H9 (cell line): ENCODE measurements around the gene DUT. TPM values are rescaled to one million over a fixed set of nuclear protein-coding genes. Genes with fewer than 3 reads are reported as not detected.

Experiments
- DNase-seq: peaks from one replicate; pipeline ENCODE4 v3.0.0-alpha.2; 2017
- H2AFZ ChIP-seq: one replicate; pipeline ENCODE4 v1.6.1; 2013; ENCODE audit warnings: mild to moderate bottlenecking, low read length, control low read depth, moderate library complexity
- H2AK5ac ChIP-seq: 2 replicates; pipeline ENCODE4 v1.6.1; 2013; ENCODE audit warnings: low read length, control low read depth, mixed read lengths; ENCODE audit not compliant: insufficient read length
- H2BK120ac ChIP-seq: one replicate; pipeline ENCODE4 v1.6.1; 2013; ENCODE audit warnings: low read depth, mild to moderate bottlenecking, low read length, control low read depth, inconsistent platforms; ENCODE audit not compliant: poor library complexity, severe bottlenecking
- H2BK12ac ChIP-seq: 2 replicates; pipeline ENCODE4 v1.6.1; 2013; ENCODE audit warnings: low read length, control low read depth, mixed read lengths, low read depth; ENCODE audit not compliant: insufficient read length
- H2BK15ac ChIP-seq: 2 replicates; pipeline ENCODE4 v1.6.1; 2013; ENCODE audit warnings: low read depth, low read length, control low read depth
- H2BK20ac ChIP-seq: one replicate; pipeline ENCODE4 v1.6.1; 2013; ENCODE audit warnings: low read depth, mild to moderate bottlenecking, low read length, control low read depth, inconsistent platforms; ENCODE audit not compliant: poor library complexity, severe bottlenecking
- H2BK5ac ChIP-seq: 2 replicates; pipeline ENCODE4 v1.6.1; 2013; ENCODE audit warnings: low read length, control low read depth, mixed read lengths; ENCODE audit not compliant: insufficient read length
- H3K14ac ChIP-seq: 2 replicates; pipeline ENCODE4 v1.6.1; 2013; ENCODE audit warnings: low read length, control low read depth; ENCODE audit not compliant: insufficient read depth
- H3K18ac ChIP-seq: 2 replicates; pipeline ENCODE4 v1.6.1; 2013; ENCODE audit warnings: low read depth, mild to moderate bottlenecking, mixed read lengths, low read length, control low read depth; ENCODE audit not compliant: insufficient read length
- H3K23ac ChIP-seq: 2 replicates; pipeline ENCODE4 v1.6.1; 2013; ENCODE audit warnings: low read length, control low read depth, mixed read lengths, low read depth; ENCODE audit not compliant: insufficient read length
- H3K23me2 ChIP-seq: 2 replicates; pipeline ENCODE4 v1.6.1; 2013; ENCODE audit warnings: low read depth, mild to moderate bottlenecking, mixed read lengths, low read length, control low read depth; ENCODE audit not compliant: insufficient read length, poor library complexity, severe bottlenecking
- H3K27ac ChIP-seq: 2 replicates; pipeline ENCODE4 v1.5.1; 2013; ENCODE audit warnings: low read length, control low read depth, mixed read lengths, low read depth; ENCODE audit not compliant: insufficient read length
- H3K27me3 ChIP-seq: 2 replicates; pipeline ENCODE4 v1.6.1; 2013; ENCODE audit warnings: low read length, control low read depth, inconsistent platforms; ENCODE audit not compliant: insufficient read depth
- H3K4ac ChIP-seq: 2 replicates; pipeline ENCODE4 v1.6.1; 2013; ENCODE audit warnings: low read depth, mild to moderate bottlenecking, control low read depth, inconsistent platforms, low read length, moderate library complexity
- H3K4me1 ChIP-seq: 2 replicates; pipeline ENCODE4 v1.6.1; 2013; ENCODE audit warnings: low read length, control low read depth, inconsistent platforms; ENCODE audit not compliant: insufficient read depth
- H3K4me2 ChIP-seq: 2 replicates; pipeline ENCODE4 v1.6.1; 2013; ENCODE audit warnings: low read length, control low read depth, mixed read lengths; ENCODE audit not compliant: insufficient read length, insufficient read depth
- H3K56ac ChIP-seq: 2 replicates; pipeline ENCODE4 v1.6.1; 2013; ENCODE audit warnings: low read depth, mild to moderate bottlenecking, mixed read lengths, low read length, control low read depth; ENCODE audit not compliant: insufficient read length
- H3K79me1 ChIP-seq: 2 replicates; pipeline ENCODE4 v1.6.1; 2013; ENCODE audit warnings: low read depth, mild to moderate bottlenecking, moderate library complexity, low read length, control low read depth, inconsistent platforms; ENCODE audit not compliant: insufficient read depth, poor library complexity, severe bottlenecking
- H3K79me2 ChIP-seq: 2 replicates; pipeline ENCODE4 v1.6.1; 2013; ENCODE audit warnings: low read length, control low read depth, inconsistent platforms; ENCODE audit not compliant: insufficient read depth
- H3K9ac ChIP-seq: 2 replicates; pipeline ENCODE4 v1.6.1; 2013; ENCODE audit warnings: low read length, control low read depth, mixed read lengths; ENCODE audit not compliant: insufficient read length; ENCODE audit errors: extremely low read depth
- H3K9me3 ChIP-seq: one replicate; pipeline ENCODE4 v1.6.1; 2013; ENCODE audit warnings: low read depth, low read length, inconsistent platforms; ENCODE audit not compliant: control insufficient read depth
- H3T11ph ChIP-seq: one replicate; pipeline ENCODE4 v1.6.1; 2013; ENCODE audit warnings: mild to moderate bottlenecking, low read length, control low read depth, inconsistent platforms
- H4K20me1 ChIP-seq: one replicate; pipeline ENCODE4 v1.6.1; 2013; ENCODE audit not compliant: control insufficient read depth, insufficient read length, insufficient read depth
- H4K5ac ChIP-seq: 2 replicates; pipeline ENCODE4 v1.6.1; 2013; ENCODE audit warnings: low read depth, mild to moderate bottlenecking, mixed read lengths, low read length, control low read depth; ENCODE audit not compliant: insufficient read length
- H4K8ac ChIP-seq: replicated peaks from 2 replicates; pipeline ENCODE4 v1.6.1; 2013; ENCODE audit warnings: low read length, control low read depth, mixed read lengths, low read depth; ENCODE audit not compliant: insufficient read length
- H4K91ac ChIP-seq: 2 replicates; pipeline ENCODE4 v1.6.1; 2013; ENCODE audit warnings: low read depth, mild to moderate bottlenecking, moderate library complexity, mixed read lengths, low read length, control low read depth; ENCODE audit not compliant: insufficient read length
- H3K27ac Mint-ChIP-seq, 3 experiments: 2 replicates in 2 of 3; 3 replicates in 1 of 3; pipeline ENCODE4 v1.8.0; 2020 to 2021; ENCODE audit warnings: mixed read lengths in 3 of 3, mild to moderate bottlenecking in 1 of 3, moderate library complexity in 1 of 3
- H3K27me3 Mint-ChIP-seq: 2 replicates; pipeline ENCODE4 v1.8.0; 2021; ENCODE audit warnings: low read depth, mild to moderate bottlenecking, moderate library complexity, mixed read lengths
- H3K36me3 Mint-ChIP-seq, 3 experiments: 2 replicates in 2 of 3; 3 replicates in 1 of 3; pipeline ENCODE4 v1.8.0; 2020 to 2021; ENCODE audit warnings: low read depth in 3 of 3, mixed read lengths in 3 of 3; ENCODE audit not compliant: insufficient read depth in 1 of 3
- H3K4me1 Mint-ChIP-seq, 2 experiments: 2 replicates each; pipeline ENCODE4 v1.8.0; 2020; ENCODE audit warnings: mixed read lengths in 2 of 2
- H3K4me3 Mint-ChIP-seq, 2 experiments: 2 replicates in 1 of 2; 3 replicates in 1 of 2; pipeline ENCODE4 v1.8.0; 2020 to 2021; ENCODE audit warnings: mild to moderate bottlenecking in 2 of 2, mixed read lengths in 2 of 2, moderate library complexity in 1 of 2
- H3K9me3 Mint-ChIP-seq, 2 experiments: 2 replicates in 1 of 2; 3 replicates in 1 of 2; pipeline ENCODE4 v1.8.0; 2020; ENCODE audit warnings: mild to moderate bottlenecking in 2 of 2, mixed read lengths in 2 of 2, moderate library complexity in 1 of 2
- WGBS: extraction: QIAGEN DNeasy Blood & Tissue Kit; methylation state at CpG from one replicate; pipeline ENCODE4 v1.1.7; 2013; ENCODE audit warnings: missing lambda C conversion rate, low lambda C conversion rate, mixed read lengths; ENCODE audit not compliant: insufficient read length; ENCODE audit errors: extremely low coverage; 5-methylcytosine and 5-hydroxymethylcytosine counted together
- total RNA-seq: library from RNA; stranded (reverse); gene quantifications from 2 replicates; pipeline ENCODE4 v1.2.1, GENCODE V29; 2021
- TF ChIP-seq, protein P1 (sequence below): fragments of 200-600 bp; sonication (generic); conservative IDR thresholded peaks from 3 replicates; pipeline ENCODE4 v1.8.0; 2021; ENCODE audit warnings: antibody characterized with exemption, mild to moderate bottlenecking

DUT gene
- total RNA-seq, 1 experiment from 2014 or later: 137 TPM

DNA sequence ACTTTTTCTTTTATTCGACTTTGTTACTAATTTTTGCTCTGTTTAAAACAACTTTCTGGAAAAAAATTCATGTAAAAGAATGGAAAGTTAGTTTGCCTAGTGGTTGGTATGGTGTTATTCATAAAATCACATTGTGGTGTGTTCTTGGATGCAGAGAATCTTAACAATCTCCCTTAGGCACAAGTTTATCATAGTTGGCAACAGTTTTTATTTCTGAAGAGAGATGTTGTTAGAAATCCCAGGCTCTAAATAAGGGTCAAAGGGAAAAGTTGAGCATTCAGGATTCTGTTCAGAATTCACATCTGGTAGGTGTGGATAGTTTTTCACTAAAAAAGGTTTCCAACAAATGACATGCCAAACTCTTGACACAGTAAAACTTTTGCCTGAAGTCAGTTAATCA lies 6.4 kb downstream of the DUT start:
- Mint-ChIP-seq H3K27ac (no peak overlapping the region), H3K36me3 (peaks cover 16 to 70% (median 56%) of the 10 kb centered on the region in 3 experiments), H3K27me3 (no peaks in the 10 kb centered on the region), H3K9me3 (no peaks in the 10 kb centered on the region), H3K4me1 (peaks cover 19 to 26% of the 10 kb centered on the region in 2 experiments), H3K4me3 (no peak overlapping the region)
- Histone ChIP-seq H4K8ac (no peak overlapping the region), H4K5ac (no peak overlapping the region), H3K27me3 (no peaks in the 10 kb centered on the region), H3K9ac (no peak overlapping the region), H3K9me3 (no peaks in the 10 kb centered on the region), H3K4me1 (no peaks in the 10 kb centered on the region), H3K23me2 (peaks cover 2% of the 10 kb centered on the region), H2AFZ (no peak overlapping the region), H3K56ac (no peak overlapping the region), H2BK20ac (no peak overlapping the region), H2BK15ac (no peak overlapping the region), H3T11ph (no peak overlapping the region), H3K27ac (no peak overlapping the region), H3K14ac (no peak overlapping the region), H4K20me1 (no peaks in the 10 kb centered on the region), H3K79me2 (no peaks in the 10 kb centered on the region; the same call in 1 of the 2 replicates), H2BK5ac (no peak overlapping the region), H3K23ac (no peak overlapping the region), H3K79me1 (no peaks in the 10 kb centered on the region), H3K4me2 (no peak overlapping the region), H2BK12ac (no peak overlapping the region), H4K91ac (no peak overlapping the region), H3K4ac (no peak overlapping the region), H3K18ac (no peak overlapping the region), H2BK120ac (no peak overlapping the region), H2AK5ac (no peak overlapping the region)
- DNase-seq: no peak
- TF ChIP-seq, protein P1, sequence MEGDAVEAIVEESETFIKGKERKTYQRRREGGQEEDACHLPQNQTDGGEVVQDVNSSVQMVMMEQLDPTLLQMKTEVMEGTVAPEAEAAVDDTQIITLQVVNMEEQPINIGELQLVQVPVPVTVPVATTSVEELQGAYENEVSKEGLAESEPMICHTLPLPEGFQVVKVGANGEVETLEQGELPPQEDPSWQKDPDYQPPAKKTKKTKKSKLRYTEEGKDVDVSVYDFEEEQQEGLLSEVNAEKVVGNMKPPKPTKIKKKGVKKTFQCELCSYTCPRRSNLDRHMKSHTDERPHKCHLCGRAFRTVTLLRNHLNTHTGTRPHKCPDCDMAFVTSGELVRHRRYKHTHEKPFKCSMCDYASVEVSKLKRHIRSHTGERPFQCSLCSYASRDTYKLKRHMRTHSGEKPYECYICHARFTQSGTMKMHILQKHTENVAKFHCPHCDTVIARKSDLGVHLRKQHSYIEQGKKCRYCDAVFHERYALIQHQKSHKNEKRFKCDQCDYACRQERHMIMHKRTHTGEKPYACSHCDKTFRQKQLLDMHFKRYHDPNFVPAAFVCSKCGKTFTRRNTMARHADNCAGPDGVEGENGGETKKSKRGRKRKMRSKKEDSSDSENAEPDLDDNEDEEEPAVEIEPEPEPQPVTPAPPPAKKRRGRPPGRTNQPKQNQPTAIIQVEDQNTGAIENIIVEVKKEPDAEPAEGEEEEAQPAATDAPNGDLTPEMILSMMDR: no peak
- no CpG with 5 or more reads among the region's 1 CpG for WGBS
